Measurements from ENCODE around the gene DHRS11.
A peak's percentile ranks its signal among the peaks of the same experiment; 100 is the strongest.
"Not testable (repeated sequence)": the region's sequence is repeated elsewhere in the genome, so short reads cannot be mapped to it uniquely, and the experiment has no call there.

The DHRS11 gene

DNA sequence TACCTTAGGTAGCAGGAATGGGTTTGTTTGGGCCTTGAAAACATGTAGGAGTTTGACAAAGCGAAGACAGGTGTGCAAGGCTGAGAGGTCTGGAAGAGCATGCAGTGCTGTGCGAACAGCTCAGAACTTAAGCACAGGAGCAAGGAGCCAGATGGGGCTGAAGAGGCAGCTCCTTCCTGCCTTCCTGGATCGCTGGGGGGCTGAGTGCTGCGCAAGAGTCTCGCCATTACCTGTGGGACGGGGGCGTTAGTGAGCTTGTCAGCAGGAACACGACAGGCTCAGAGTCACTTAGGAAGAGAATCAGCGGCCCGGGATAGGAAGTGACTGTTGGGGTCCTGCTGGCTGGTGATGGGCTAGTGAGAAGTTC lies 9.2 kb downstream of the DHRS11 start:
- TF ChIP-seq, protein P1, sequence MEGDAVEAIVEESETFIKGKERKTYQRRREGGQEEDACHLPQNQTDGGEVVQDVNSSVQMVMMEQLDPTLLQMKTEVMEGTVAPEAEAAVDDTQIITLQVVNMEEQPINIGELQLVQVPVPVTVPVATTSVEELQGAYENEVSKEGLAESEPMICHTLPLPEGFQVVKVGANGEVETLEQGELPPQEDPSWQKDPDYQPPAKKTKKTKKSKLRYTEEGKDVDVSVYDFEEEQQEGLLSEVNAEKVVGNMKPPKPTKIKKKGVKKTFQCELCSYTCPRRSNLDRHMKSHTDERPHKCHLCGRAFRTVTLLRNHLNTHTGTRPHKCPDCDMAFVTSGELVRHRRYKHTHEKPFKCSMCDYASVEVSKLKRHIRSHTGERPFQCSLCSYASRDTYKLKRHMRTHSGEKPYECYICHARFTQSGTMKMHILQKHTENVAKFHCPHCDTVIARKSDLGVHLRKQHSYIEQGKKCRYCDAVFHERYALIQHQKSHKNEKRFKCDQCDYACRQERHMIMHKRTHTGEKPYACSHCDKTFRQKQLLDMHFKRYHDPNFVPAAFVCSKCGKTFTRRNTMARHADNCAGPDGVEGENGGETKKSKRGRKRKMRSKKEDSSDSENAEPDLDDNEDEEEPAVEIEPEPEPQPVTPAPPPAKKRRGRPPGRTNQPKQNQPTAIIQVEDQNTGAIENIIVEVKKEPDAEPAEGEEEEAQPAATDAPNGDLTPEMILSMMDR (IDR thresholded peaks at IDR 0.05): no peak
- H3K4me3 ChIP-seq (ENCODE audit: low read depth in 1 of 2, low read length in 1 of 2): peak overlapping the region; percentile 80 to 91
- H3K36me3 ChIP-seq: no peaks in the 10 kb centered on the region
- peaks cover 35% of the 10 kb centered on the region in 2 experiments for H3K4me1 ChIP-seq (ENCODE audit: control insufficient read depth in 1 of 2, insufficient read depth in 1 of 2, low read depth in 1 of 2, low read length in 1 of 2)
- no peaks in the 10 kb centered on the region for H3K27me3 ChIP-seq
- no peaks in the 10 kb centered on the region for H3K9me3 ChIP-seq
- peak overlapping the region; percentile 55 for H3K27ac ChIP-seq

DNA sequence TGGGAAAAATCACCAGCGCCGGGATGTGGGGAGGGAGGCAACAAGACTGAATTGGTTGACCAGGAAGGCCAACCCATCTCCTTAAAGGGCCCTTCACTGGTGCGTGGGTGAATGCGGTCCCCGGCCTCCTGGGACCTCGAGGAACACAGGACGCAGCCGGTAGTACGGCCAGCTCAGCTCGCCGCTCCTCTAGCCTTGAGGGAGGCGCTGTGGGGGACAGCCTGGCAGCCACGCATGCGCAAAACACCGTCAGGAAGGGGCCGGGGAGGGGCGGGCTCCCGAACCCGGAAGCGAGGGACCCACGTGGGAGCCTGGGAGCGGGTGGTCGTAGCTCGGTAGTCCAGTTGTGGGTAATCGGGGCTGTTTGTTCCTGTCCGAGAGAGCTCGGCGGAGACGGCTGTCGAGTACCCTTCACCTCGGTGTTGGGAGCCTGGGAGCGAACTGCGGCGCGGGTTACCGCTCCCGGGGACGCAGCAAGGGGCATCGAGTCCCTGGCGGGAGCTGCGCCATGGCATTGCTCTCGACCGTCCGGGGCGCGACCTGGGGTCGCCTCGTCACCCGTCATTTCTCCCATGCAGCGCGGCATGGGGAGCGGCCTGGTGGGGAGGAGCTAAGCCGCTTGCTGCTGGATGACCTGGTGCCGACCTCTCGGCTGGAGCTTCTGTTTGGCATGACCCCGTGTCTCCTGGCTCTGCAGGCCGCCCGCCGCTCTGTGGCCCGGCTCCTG lies 9.8 kb downstream of the DHRS11 start, which contains the start of gene MRM1:
Gene MRM1 (plus strand): TSS at position 281 of the 727 bp plus-strand sequence. CDS start 228 bp downstream, at position 509.
- Histone ChIP-seq H3K4me3 (ENCODE audit: low read depth in 1 of 2, low read length in 1 of 2) (peak within 1 kb of the TSS; percentile 80 to 91), H3K27ac (peak within 1 kb of the TSS; percentile 55), H3K9me3 (no peaks in the 10 kb centered on the region), H3K36me3 (no peaks in the 10 kb centered on the region), H3K27me3 (no peaks in the 10 kb centered on the region), H3K4me1 (ENCODE audit: control insufficient read depth in 1 of 2, insufficient read depth in 1 of 2, low read depth in 1 of 2, low read length in 1 of 2) (peaks cover 35% of the 10 kb centered on the region in 2 experiments)
- TF ChIP-seq, protein P1 (IDR thresholded peaks at IDR 0.05): peak; percentile 35

DNA sequence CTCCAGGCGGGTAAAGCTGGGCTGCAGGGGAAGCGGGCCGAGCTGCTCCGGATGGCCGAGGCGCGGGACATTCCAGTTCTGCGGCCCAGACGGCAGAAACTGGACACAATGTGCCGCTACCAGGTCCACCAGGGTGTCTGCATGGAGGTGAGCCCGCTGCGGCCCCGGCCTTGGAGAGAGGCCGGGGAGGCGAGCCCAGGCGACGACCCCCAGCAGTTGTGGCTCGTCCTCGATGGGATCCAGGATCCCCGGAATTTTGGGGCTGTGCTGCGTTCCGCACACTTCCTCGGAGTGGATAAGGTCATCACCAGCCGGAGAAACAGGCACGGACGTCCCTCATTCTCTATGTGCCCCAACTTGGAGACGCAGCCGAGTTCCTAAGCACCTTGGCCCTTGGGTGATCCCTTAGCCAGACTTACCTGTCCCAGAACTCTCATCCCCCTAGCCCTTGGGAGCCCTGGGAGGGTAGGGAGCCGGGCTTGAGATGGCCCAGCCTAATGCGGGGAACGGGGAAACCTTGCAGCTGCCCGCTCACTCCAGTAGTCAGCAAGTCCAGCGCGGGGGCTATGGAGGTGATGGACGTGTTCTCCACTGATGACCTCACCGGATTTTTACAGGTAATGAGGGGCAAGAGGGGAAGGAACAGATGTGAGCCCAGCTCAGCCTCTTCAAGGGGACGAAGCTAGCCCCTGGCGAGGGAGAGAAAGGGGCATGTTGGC lies 10.5 kb downstream of the DHRS11 start:
- peak overlapping the region; percentile 55 for H3K27ac ChIP-seq
- TF ChIP-seq, protein P1 (IDR thresholded peaks at IDR 0.05): no peak

DNA sequence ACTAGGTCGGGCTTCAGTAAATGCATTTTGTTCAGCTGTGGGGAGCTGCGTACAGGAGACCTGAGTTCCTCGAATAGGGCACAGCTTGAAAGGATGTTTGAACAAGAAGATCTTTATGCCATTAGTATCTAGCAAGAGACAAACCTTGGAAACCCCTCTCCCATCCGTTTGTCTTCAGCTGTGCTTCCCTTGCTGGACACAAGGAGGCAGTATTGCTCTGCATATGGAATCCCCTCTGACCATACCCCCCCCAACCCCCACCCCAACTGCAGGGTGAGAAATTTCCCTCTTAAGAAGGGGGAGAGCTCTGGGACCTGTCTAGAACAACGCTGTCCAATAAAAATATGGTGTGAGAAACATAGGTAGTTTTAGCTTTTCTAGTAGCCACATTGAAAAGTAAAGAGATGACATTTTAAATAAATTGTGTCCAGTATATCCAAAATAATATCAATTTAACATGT lies 11.3 kb downstream of the DHRS11 start:
- TF ChIP-seq, protein P1 (IDR thresholded peaks at IDR 0.05): peak; percentile 69
- no peaks in the 10 kb centered on the region for H3K9me3 ChIP-seq
- H3K27ac ChIP-seq: no peak overlapping the region
- no peaks in the 10 kb centered on the region for H3K36me3 ChIP-seq
- H3K27me3 ChIP-seq: no peaks in the 10 kb centered on the region
- peak overlapping the region in 1 of 2 experiments; percentile 91 for H3K4me3 ChIP-seq (ENCODE audit: low read depth in 1 of 2, low read length in 1 of 2)
- H3K4me1 ChIP-seq (ENCODE audit: control insufficient read depth in 1 of 2, insufficient read depth in 1 of 2, low read depth in 1 of 2, low read length in 1 of 2): peaks cover 35 to 36% of the 10 kb centered on the region in 2 experiments

More for the DNA sequence above, 10.5 kb downstream of the DHRS11 start:
- Histone ChIP-seq H3K36me3 (no peaks in the 10 kb centered on the region), H3K9me3 (no peaks in the 10 kb centered on the region), H3K4me1 (ENCODE audit: control insufficient read depth in 1 of 2, insufficient read depth in 1 of 2, low read depth in 1 of 2, low read length in 1 of 2) (peaks cover 35% of the 10 kb centered on the region in 2 experiments), H3K4me3 (ENCODE audit: low read depth in 1 of 2, low read length in 1 of 2) (peak overlapping the region; percentile 80 to 91), H3K27me3 (no peaks in the 10 kb centered on the region)

DNA sequence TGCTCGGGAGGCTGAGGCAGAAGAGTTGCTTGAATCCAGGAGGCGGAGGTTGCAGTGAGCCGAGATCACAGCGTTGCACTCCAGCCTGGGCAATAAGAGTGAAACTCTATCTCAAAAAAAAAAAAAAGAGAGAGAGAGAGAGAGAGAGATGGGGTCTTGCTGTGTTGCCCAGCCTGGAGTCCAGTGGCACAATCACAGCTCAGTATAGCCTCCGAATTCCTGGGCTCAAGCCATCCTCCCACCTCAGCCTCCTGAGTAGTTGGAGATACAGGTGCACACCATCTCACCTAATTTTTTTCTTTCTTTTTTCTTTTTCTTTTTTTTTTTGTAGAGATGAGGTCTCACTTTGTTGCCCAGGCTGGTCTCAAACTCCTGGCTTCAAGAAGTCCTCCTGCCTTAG lies 13.3 kb downstream of the DHRS11 start:
- H3K27me3 ChIP-seq; H3K4me3 ChIP-seq (ENCODE audit: low read depth in 1 of 2, low read length in 1 of 2); H3K27ac ChIP-seq; H3K36me3 ChIP-seq; H3K9me3 ChIP-seq: not testable (repeated sequence)
- peaks cover 50 to 52% of the 10 kb centered on the region in 2 experiments for H3K4me1 ChIP-seq (ENCODE audit: control insufficient read depth in 1 of 2, insufficient read depth in 1 of 2, low read depth in 1 of 2, low read length in 1 of 2)

DNA sequence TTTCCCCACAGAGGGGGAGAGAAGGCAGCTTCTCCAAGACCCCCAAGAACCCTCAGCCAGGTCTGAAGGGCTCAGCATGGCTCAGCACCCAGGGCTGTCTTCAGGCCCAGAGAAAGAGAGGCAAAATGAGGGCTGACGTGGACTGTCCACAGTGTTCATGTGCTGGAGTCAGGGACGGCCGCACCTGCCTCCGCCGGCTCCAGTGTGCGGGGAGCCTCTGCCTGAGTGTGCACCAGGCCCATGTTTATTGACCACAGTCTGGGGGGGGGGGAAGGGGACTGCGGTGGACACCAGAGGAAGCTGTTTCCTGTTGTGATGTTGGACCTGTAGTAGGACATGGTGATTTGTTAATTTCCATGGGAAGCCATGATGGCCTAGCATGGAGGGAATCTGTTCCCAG lies 16.6 kb downstream of the DHRS11 start:
- H3K4me1 ChIP-seq (ENCODE audit: control insufficient read depth in 1 of 2, insufficient read depth in 1 of 2, low read depth in 1 of 2, low read length in 1 of 2): peaks cover 24% of the 10 kb centered on the region in 2 experiments

More for the DNA sequence above, 16.6 kb downstream of the DHRS11 start:
- Histone ChIP-seq H3K4me3 (ENCODE audit: low read depth in 1 of 2, low read length in 1 of 2) (no peak overlapping the region), H3K9me3 (no peaks in the 10 kb centered on the region), H3K27ac (no peak overlapping the region), H3K36me3 (no peaks in the 10 kb centered on the region), H3K27me3 (no peaks in the 10 kb centered on the region)
- TF ChIP-seq, protein P1 (IDR thresholded peaks at IDR 0.05): no peak
